Activated T-cell treated with anti-CD3 and anti-CD28 coated beads, Interleukin-2, amount 50 U/mL, for 1 hour (primary cell): ENCODE results near the gene SAMD10.
"Not testable (repeated sequence)": the region's sequence is repeated elsewhere in the genome, so short reads cannot be mapped to it uniquely, and the experiment has no call there.

Source experiments
- DNase-seq: peaks from one replicate; pipeline ENCODE4 v3.0.0-alpha.2; 2020

Gene SAMD10

GRCh38 chr20:64000906-64001305 is 21.5 kb upstream of the SAMD10 start:
- no peak for DNase-seq

GRCh38 chr20:63982937-63983336 is 3.5 kb upstream of the SAMD10 start:
- DNase-seq, result no peak

- peak; percentile 92 for DNase-seq
These were observed 1.6 kb upstream of the SAMD10 start, which contains the start of gene PRPF6 for GRCh38 chr20:63980806-63981728. Gene PRPF6 (plus strand): TSS chr20:63981132. CDS start chr20:63981246, 114 bp downstream.

GRCh38 chr20:63980317-63980805 is 919 bp upstream of the SAMD10 start:
- no peak for DNase-seq

GRCh38 chr20:63979229-63979556 is 249 bp downstream of the SAMD10 start:
- no peak for DNase-seq

- DNase-seq, result peak; percentile 48
These were observed 868 bp downstream of the SAMD10 start for GRCh38 chr20:63978319-63979228.

- DNase-seq, result peak; percentile 63
These were observed 1.6 kb downstream of the SAMD10 start for GRCh38 chr20:63977739-63978276.

- DNase-seq, result peak; percentile 21
These were observed 2.3 kb downstream of the SAMD10 start for GRCh38 chr20:63976980-63977738.

GRCh38 chr20:63976511-63976910 is 2.9 kb downstream of the SAMD10 start:
- not testable (repeated sequence) for DNase-seq

- peak; percentile 17 for DNase-seq
These were observed 4.8 kb downstream of the SAMD10 start for GRCh38 chr20:63974402-63975200.

- DNase-seq, result peak; percentile 85
These were observed 5.6 kb downstream of the SAMD10 start for GRCh38 chr20:63973636-63974401.

- no peak for DNase-seq
These were observed 6.3 kb downstream of the SAMD10 start for GRCh38 chr20:63973160-63973479.

- DNase-seq, result no peak
These were observed 6.9 kb downstream of the SAMD10 start for GRCh38 chr20:63972312-63973159.

- DNase-seq, result not testable (repeated sequence)
These were observed 7.5 kb downstream of the SAMD10 start for GRCh38 chr20:63971960-63972311.

GRCh38 chr20:63970714-63971431 is 8.6 kb downstream of the SAMD10 start:
- DNase-seq, result no peak

- DNase-seq, result peak; percentile 71
These were observed 9.4 kb downstream of the SAMD10 start, which contains the start of gene ZNF512B for GRCh38 chr20:63969838-63970713. Gene ZNF512B (minus strand): TSS chr20:63969930. CDS start chr20:63967950, 1,980 bp downstream.

- peak; percentile 61 for DNase-seq
These were observed 10.3 kb downstream of the SAMD10 start for GRCh38 chr20:63968928-63969760.
